ENCODE measurements around the gene BIK. TPM values are rescaled to one million over a fixed set of nuclear protein-coding genes. Genes with fewer than 3 reads are reported as not detected.

The BIK gene
- total RNA-seq, 1 experiment from 2014 or later = 3.2 TPM

GRCh38 chr22:43110927-43111623 is 525 bp downstream of the BIK start (continued):
- TF ChIP-seq, protein P1, sequence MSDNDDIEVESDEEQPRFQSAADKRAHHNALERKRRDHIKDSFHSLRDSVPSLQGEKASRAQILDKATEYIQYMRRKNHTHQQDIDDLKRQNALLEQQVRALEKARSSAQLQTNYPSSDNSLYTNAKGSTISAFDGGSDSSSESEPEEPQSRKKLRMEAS (CRISPR knock-in tag; IDR thresholded peaks at IDR 0.05) = peak; percentile 51
- TF ChIP-seq GABPB1 (CRISPR knock-in tag; IDR thresholded peaks at IDR 0.05) (no peak), FOXP1 (CRISPR knock-in tag; IDR thresholded peaks at IDR 0.05; ENCODE audit: borderline replicate concordance) (peak; percentile 70; the same call in 1 of the 2 replicates), NR1H2 (CRISPR knock-in tag; IDR thresholded peaks at IDR 0.05) (0 out of 2 replicates have a peak, but pooled peaks have one; percentile 37), RORB (CRISPR knock-in tag; IDR thresholded peaks at IDR 0.05) (no peak), CREB1 (CRISPR knock-in tag; IDR thresholded peaks at IDR 0.05) (no peak; the same call in 1 of the 2 replicates), ZNF138 (CRISPR knock-in tag; conservative IDR thresholded peaks at IDR 0.05) (no peak), FOXK1 (CRISPR knock-in tag; IDR thresholded peaks at IDR 0.05) (no peak), CREM (CRISPR knock-in tag; IDR thresholded peaks at IDR 0.05) (no peak)

DNA sequence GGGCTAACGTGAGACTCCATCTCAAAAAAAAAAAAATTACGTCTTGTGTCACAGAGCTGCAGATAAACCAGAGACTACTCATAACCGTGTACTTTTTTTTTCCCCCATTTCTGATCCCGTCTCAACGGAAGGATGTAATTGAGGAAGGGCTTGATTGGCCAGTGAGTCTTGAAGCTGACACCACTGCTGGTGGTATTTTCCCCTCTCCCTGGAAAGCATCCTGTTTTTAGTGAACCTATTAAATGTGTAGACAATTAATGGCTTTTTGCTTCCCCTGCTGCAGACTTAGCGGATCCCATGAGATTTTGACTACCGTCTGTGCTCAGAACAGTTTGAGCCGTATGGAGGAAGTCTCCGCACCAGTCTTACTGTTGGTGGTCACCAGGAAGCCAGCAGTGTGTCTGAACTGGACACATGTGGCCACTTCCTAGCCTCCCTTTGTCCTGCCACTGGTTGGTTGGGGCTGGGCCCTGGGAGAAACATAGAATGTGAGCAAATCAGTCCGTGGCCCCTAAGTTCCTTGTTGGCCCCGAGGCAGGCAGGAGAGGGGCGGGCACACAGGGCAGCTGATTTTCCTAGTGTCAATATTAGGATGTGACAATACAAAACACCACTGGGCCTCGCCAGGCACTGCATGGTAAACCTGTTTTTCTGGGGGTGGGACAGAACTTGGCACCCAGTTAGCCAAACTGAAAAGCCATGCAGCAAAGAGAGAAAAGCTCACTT is 3.1 kb downstream of the BIK start:
- ChIA-PET POLR2A (no interaction called here), CTCF (no interaction called here)
- no peak for DNase-seq (ENCODE audit: low spot score)
- ATAC-seq = no peak
- peaks cover 55% of the 10 kb centered on the region for H3K27me3 Mint-ChIP-seq (ENCODE audit: low read depth)
- TF ChIP-seq ZSCAN18 (CRISPR knock-in tag; IDR thresholded peaks at IDR 0.05) = no peak
- no peak for TF ChIP-seq IRF2 (CRISPR knock-in tag; IDR thresholded peaks at IDR 0.05; ENCODE audit: borderline replicate concordance, low read depth)
- no peak for TF ChIP-seq E2F4 (CRISPR knock-in tag; IDR thresholded peaks at IDR 0.05; ENCODE audit: borderline replicate concordance, low read depth)
- TF ChIP-seq, protein P2, sequence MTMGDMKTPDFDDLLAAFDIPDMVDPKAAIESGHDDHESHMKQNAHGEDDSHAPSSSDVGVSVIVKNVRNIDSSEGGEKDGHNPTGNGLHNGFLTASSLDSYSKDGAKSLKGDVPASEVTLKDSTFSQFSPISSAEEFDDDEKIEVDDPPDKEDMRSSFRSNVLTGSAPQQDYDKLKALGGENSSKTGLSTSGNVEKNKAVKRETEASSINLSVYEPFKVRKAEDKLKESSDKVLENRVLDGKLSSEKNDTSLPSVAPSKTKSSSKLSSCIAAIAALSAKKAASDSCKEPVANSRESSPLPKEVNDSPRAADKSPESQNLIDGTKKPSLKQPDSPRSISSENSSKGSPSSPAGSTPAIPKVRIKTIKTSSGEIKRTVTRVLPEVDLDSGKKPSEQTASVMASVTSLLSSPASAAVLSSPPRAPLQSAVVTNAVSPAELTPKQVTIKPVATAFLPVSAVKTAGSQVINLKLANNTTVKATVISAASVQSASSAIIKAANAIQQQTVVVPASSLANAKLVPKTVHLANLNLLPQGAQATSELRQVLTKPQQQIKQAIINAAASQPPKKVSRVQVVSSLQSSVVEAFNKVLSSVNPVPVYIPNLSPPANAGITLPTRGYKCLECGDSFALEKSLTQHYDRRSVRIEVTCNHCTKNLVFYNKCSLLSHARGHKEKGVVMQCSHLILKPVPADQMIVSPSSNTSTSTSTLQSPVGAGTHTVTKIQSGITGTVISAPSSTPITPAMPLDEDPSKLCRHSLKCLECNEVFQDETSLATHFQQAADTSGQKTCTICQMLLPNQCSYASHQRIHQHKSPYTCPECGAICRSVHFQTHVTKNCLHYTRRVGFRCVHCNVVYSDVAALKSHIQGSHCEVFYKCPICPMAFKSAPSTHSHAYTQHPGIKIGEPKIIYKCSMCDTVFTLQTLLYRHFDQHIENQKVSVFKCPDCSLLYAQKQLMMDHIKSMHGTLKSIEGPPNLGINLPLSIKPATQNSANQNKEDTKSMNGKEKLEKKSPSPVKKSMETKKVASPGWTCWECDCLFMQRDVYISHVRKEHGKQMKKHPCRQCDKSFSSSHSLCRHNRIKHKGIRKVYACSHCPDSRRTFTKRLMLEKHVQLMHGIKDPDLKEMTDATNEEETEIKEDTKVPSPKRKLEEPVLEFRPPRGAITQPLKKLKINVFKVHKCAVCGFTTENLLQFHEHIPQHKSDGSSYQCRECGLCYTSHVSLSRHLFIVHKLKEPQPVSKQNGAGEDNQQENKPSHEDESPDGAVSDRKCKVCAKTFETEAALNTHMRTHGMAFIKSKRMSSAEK (CRISPR knock-in tag; IDR thresholded peaks at IDR 0.05; ENCODE audit: borderline replicate concordance) = no peak
- TF ChIP-seq ZNF396 (CRISPR knock-in tag; IDR thresholded peaks at IDR 0.05; ENCODE audit: borderline replicate concordance) = no peak
- TF ChIP-seq ZNF671 (CRISPR knock-in tag; IDR thresholded peaks at IDR 0.05) = no peak
- TF ChIP-seq NFYB (CRISPR knock-in tag; conservative IDR thresholded peaks at IDR 0.05; ENCODE audit: low read depth) = no peak
- TF ChIP-seq, protein P3, sequence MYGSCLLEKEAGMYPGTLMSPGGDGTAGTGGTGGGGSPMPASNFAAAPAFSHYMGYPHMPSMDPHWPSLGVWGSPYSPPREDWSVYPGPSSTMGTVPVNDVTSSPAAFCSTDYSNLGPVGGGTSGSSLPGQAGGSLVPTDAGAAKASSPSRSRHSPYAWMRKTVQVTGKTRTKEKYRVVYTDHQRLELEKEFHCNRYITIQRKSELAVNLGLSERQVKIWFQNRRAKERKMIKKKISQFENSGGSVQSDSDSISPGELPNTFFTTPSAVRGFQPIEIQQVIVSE (CRISPR knock-in tag; IDR thresholded peaks at IDR 0.05; ENCODE audit: borderline replicate concordance) = no peak
- no peak for TF ChIP-seq SOX15 (CRISPR knock-in tag; IDR thresholded peaks at IDR 0.05)
- no peak for TF ChIP-seq USF2 (CRISPR knock-in tag; IDR thresholded peaks at IDR 0.05)
- TF ChIP-seq RORB (CRISPR knock-in tag; IDR thresholded peaks at IDR 0.05) = no peak
- no peak for TF ChIP-seq GTF2I (CRISPR knock-in tag; conservative IDR thresholded peaks at IDR 0.05)
- H3K36me3 Mint-ChIP-seq = no peaks in the 10 kb centered on the region
- H3K9me3 Mint-ChIP-seq = no peaks in the 10 kb centered on the region
- H3K27ac Mint-ChIP-seq = no peak overlapping the region
- no peak overlapping the region for H3K4me3 Mint-ChIP-seq
- peaks cover 14% of the 10 kb centered on the region for H3K4me1 Mint-ChIP-seq

All from WTC11 (cell line).